GM12801 (cell line): Measurements from ENCODE around the gene LSR.

Source experiments
- TF ChIP-seq, protein P1 (sequence below): IDR thresholded peaks from one replicate; pipeline ENCODE4 v1.5.1; 2011; ENCODE audit warnings: control low read depth; ENCODE audit not compliant: insufficient read length; ENCODE audit errors: extremely low read depth

Gene LSR

GRCh38 chr19:35222373-35223015 is 26.3 kb upstream of the LSR start:
- TF ChIP-seq, protein P1, sequence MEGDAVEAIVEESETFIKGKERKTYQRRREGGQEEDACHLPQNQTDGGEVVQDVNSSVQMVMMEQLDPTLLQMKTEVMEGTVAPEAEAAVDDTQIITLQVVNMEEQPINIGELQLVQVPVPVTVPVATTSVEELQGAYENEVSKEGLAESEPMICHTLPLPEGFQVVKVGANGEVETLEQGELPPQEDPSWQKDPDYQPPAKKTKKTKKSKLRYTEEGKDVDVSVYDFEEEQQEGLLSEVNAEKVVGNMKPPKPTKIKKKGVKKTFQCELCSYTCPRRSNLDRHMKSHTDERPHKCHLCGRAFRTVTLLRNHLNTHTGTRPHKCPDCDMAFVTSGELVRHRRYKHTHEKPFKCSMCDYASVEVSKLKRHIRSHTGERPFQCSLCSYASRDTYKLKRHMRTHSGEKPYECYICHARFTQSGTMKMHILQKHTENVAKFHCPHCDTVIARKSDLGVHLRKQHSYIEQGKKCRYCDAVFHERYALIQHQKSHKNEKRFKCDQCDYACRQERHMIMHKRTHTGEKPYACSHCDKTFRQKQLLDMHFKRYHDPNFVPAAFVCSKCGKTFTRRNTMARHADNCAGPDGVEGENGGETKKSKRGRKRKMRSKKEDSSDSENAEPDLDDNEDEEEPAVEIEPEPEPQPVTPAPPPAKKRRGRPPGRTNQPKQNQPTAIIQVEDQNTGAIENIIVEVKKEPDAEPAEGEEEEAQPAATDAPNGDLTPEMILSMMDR, result no peak

DNA sequence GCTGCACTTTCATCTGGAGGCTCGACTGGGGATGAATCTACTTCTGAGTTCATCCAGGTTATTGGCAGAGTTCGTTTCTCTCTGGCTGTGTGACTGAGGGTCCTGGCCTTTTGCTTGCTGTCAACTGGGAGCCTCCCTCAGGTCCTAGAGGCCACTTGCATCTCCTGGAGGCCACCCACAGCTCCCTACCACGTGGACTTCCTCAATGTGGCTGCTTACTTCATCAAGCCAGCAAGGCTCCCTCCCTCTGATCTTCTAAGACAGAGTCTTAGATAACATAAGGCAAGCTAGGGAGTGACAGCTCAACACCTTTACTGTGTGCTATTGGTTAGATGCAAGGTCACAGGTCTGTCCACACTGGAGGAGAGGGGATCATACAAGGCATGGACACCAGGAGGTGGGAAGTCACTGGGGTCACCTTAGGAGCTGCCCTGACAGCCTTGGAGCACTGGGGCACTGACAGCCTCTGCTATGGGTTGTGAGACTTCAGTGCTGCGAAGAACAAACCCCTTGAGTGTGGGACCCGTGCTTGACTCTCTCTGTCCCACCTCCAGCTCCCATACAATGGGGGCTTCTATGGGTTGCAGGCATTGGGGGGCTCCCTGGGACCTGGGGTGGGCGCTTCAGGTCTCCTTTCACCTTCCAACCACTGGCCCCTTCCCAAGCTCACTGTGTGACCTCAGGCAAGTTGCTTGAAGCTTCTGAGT is 25.6 kb upstream of the LSR start:
- TF ChIP-seq, protein P1, result no peak

DNA sequence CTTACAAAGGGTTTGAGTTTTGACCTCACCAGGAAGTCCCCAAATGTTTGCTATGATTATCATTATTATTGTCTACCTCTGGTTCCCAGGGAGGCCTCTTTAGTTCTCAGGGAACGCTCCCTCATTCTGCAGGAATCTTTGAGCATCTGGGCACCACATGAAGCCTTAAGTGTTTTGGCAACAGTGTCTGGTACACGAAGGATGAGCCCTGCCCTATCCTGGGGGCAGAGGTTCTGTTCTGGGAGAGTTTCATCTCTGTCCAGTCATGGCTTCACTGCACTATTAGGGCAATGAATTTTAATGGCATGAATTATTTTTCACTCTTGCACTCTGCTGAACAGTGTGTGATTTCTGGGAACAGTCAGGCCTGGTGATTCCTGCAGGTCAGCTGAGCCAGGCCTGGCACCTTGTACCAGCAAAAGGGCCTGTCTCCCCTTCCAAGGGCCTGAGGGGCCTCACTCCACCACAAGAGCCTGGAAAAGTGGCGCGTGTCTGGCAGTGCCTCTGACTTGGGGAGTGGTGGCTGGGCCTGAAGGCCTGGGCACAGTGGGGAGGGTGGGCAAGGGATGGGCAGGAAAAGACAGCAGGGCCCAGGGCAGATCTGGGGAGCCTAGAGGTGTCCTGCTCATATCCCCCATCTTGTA is 24.8 kb upstream of the LSR start:
- TF ChIP-seq, protein P1, result no peak

DNA sequence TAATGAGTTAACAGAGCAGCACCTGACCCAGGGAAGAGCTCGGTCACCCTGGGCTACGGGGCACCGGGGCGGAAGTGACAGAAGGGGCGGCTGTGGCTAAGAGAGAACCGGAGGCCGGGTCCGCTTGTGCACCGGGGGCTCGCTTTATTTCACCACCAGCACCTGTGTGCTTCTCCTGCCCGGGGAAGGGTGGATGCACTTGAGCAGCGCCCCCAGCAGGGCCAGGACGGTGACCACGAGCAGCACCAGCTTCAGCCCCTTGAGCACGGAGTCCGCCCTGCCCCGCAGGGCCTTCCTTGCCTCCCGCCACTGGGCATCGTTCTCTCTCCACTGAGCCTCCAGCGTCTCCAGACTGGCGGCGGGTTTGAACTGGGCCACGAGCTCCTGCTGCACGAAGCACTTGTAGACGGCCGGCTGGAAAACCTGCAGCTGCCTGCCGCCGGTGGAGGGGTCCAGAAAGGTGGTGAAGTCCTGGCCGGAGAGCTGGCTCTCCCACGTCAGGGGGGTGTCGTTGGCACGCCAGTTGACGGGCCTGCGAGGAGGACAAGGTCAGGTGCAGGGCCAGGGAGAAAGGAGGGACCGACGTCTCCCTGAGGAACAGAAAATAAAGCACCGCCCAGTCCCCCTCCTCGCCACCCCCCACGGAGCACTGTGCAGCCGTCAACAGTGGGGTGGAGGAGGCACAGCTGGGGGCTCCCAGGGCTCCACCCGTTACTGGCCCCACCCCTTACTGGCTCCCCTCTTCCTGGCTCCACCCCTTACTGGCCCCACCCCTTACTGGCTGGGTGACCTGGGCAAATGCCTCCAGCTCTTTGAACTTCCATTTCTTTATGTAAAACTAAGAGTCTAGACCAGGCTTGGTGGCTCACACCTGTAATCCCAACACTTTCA is 23.9 kb upstream of the LSR start:
- TF ChIP-seq, protein P1, result no peak

GRCh38 chr19:35225951-35226350 is 22.9 kb upstream of the LSR start:
- TF ChIP-seq, protein P1, result no peak

- TF ChIP-seq, protein P1, result no peak
Measured at GRCh38 chr19:35226748-35227147, 22.1 kb upstream of the LSR start.
